ENCODE results near the gene ADAMTS12.

Gene ADAMTS12

DNA sequence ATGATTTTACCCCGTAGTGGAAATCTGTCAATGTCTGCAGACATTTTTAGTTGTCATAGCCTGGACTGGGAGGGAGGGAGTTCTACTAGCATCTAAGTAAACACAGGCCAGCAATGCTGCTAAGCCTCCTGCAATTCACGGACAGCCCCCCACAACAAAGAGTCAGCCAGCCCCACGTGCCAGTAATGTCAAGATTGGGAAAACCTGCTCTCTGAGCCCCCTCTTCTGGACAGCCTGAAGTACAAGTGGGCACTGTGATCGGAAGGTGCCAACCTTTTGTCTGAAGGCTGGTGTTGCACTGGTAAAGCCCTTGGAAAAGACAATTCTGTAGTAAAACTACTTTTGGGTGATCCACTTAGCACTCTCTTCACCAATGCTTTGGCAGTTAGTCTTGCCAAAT is 296.5 kb downstream of the ADAMTS12 start:
- TF ChIP-seq, protein P1, sequence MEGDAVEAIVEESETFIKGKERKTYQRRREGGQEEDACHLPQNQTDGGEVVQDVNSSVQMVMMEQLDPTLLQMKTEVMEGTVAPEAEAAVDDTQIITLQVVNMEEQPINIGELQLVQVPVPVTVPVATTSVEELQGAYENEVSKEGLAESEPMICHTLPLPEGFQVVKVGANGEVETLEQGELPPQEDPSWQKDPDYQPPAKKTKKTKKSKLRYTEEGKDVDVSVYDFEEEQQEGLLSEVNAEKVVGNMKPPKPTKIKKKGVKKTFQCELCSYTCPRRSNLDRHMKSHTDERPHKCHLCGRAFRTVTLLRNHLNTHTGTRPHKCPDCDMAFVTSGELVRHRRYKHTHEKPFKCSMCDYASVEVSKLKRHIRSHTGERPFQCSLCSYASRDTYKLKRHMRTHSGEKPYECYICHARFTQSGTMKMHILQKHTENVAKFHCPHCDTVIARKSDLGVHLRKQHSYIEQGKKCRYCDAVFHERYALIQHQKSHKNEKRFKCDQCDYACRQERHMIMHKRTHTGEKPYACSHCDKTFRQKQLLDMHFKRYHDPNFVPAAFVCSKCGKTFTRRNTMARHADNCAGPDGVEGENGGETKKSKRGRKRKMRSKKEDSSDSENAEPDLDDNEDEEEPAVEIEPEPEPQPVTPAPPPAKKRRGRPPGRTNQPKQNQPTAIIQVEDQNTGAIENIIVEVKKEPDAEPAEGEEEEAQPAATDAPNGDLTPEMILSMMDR (IDR thresholded peaks at IDR 0.05; ENCODE audit: low read depth, low read length): no peak

DNA sequence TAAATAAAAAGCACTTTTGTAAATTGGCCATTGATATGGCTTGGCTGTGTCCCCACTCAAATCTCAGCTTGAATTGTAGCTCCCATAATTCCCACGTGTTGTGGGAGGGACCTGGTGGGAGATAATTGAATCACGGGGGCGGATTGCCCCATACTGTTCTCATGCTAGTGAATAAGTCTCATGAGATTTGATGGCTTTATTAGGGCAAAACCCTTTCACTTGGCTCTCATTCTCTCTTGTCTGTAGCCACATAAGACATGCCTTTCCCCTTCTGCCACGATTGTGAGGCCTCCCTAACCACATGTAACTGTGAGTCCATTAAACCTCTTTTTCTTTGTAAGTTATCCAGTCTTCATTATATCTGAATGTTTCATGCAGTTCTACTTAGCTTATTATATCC is 297.8 kb downstream of the ADAMTS12 start:
- no peak for DNase-seq (ENCODE audit: extremely low read depth, low read depth)
- TF ChIP-seq, protein P1 (IDR thresholded peaks at IDR 0.05; ENCODE audit: low read depth, low read length): no peak

More for the DNA sequence above, 296.5 kb downstream of the ADAMTS12 start:
- DNase-seq (ENCODE audit: extremely low read depth, low read depth): no peak

DNA sequence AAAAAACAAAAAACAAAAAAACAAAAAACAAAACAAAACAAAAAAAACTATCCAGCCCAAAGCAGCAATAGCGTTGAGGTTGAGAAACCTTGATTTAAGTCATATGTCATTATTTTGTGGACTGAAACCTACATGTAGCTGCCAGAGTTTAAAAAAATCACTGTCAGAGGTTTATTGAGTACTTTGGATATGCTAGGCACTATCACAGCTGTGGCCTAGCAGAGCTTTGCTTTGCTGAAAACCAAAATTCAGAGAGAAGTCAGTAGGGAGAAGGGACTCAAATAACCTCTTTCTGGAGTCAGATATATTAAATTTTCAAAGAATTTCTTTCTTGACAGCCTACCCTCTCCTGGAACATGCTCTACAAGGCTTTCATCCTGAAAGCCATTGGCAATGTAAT is 299.5 kb downstream of the ADAMTS12 start:
- TF ChIP-seq, protein P1 (IDR thresholded peaks at IDR 0.05; ENCODE audit: low read depth, low read length): no peak
- no peak for DNase-seq (ENCODE audit: extremely low read depth, low read depth)

DNA sequence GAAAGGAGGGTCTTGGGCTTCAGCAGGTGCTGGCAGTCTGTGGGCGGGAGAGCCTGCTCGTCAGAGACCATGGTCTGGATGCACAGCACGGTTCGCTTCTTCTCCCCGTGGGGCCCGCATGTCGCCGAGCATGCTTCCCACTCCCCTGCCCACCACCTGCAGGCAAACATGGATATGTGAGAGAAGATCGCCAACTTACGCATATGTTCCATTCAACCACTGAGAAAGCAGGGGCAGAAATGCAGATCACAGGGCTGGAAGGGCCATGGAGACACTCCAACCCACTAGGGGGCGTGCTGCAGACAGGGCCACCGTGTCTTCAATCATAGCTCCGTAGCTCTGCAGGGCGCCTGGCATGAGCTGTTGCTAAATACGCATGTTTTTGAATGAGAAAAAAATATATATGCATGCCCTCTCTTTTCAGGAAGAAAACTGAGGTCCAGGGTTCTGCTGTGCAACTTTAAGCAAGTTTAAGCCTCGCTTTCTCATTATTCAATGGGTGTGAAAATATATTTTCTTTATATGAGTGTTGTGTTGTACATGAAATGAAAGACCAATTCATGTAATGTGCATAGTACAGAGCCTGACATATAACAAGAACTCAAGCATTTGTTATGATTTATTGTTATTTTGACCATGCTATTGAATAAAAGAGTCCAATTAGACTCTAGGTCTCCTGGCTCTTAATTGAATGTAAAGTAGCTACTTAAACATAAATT is 303.0 kb downstream of the ADAMTS12 start:
- DNase-seq (ENCODE audit: extremely low read depth, low read depth): no peak

GRCh38 chr5:33583332-33583731 is 308.5 kb downstream of the ADAMTS12 start:
- TF ChIP-seq, protein P1 (IDR thresholded peaks at IDR 0.05; ENCODE audit: low read depth, low read length): no peak
- no peak for DNase-seq (ENCODE audit: extremely low read depth, low read depth)

More for the DNA sequence above, 303.0 kb downstream of the ADAMTS12 start:
- TF ChIP-seq, protein P1 (IDR thresholded peaks at IDR 0.05; ENCODE audit: low read depth, low read length): peak; percentile 33

GRCh38 chr5:33582417-33582816 is 309.4 kb downstream of the ADAMTS12 start:
- no peak for DNase-seq (ENCODE audit: extremely low read depth, low read depth)
- TF ChIP-seq, protein P1 (IDR thresholded peaks at IDR 0.05; ENCODE audit: low read depth, low read length): no peak

GRCh38 chr5:33579789-33580188 is 312.0 kb downstream of the ADAMTS12 start:
- TF ChIP-seq, protein P1 (IDR thresholded peaks at IDR 0.05; ENCODE audit: low read depth, low read length): no peak
- DNase-seq (ENCODE audit: extremely low read depth, low read depth): no peak
